Endometrial microvascular endothelial cells (primary cell): Measurements from ENCODE around the gene SLC35F3. TPM values are rescaled to one million over a fixed set of nuclear protein-coding genes. Genes with fewer than 3 reads are reported as not detected.

Experiments used
- in situ Hi-C: cut with HindIII; loops from 2 replicates; pipeline ENCODE4 v1.10.0; 2017; ENCODE audit warnings: low sequenced_read_pairs, low pct_unique_long_range_greater_than_20kb; ENCODE audit errors: inconsistent ontology term
- total RNA-seq: library from RNA; depleted of rRNA; stranded (reverse); fragments of >200 nt; gene quantifications from one replicate; pipeline ENCODE4 v1.2.3, GENCODE V29; 2015; ENCODE audit errors: inconsistent ontology term

SLC35F3 gene
- total RNA-seq, 1 donor from 2014 or later = not detected

- in situ Hi-C loops = no loop called here
These were observed 54.6 kb downstream of the SLC35F3 start for GRCh38 chr1:233959102-233959501.

GRCh38 chr1:233959971-233960370 is 55.5 kb downstream of the SLC35F3 start:
- in situ Hi-C loops = no loop called here

- in situ Hi-C loops = no loop called here
These were observed 55.9 kb downstream of the SLC35F3 start for GRCh38 chr1:233960386-233960785.

- in situ Hi-C loops = no loop called here
These were observed 58.4 kb downstream of the SLC35F3 start for GRCh38 chr1:233962878-233963277.

GRCh38 chr1:233965856-233966255 is 61.4 kb downstream of the SLC35F3 start:
- in situ Hi-C loops = no loop called here

- in situ Hi-C loops = no loop called here
These were observed 67.3 kb downstream of the SLC35F3 start for GRCh38 chr1:233971753-233972152.

GRCh38 chr1:233972563-233972950 is 68.1 kb downstream of the SLC35F3 start:
- in situ Hi-C loops = no loop called here

GRCh38 chr1:233972951-233973635 is 68.6 kb downstream of the SLC35F3 start:
- in situ Hi-C loops = no loop called here

- in situ Hi-C loops = no loop called here
These were observed 71.0 kb downstream of the SLC35F3 start for GRCh38 chr1:233975486-233975885.

- in situ Hi-C loops = no loop called here
These were observed 76.7 kb downstream of the SLC35F3 start for GRCh38 chr1:233981042-233981675.

GRCh38 chr1:233982827-233983518 is 78.5 kb downstream of the SLC35F3 start:
- in situ Hi-C loops = no loop called here

- in situ Hi-C loops = no loop called here
These were observed 79.3 kb downstream of the SLC35F3 start for GRCh38 chr1:233983811-233984210.

GRCh38 chr1:233988963-233989696 is 84.7 kb downstream of the SLC35F3 start:
- in situ Hi-C loops = no loop called here

GRCh38 chr1:233990486-233990885 is 86.0 kb downstream of the SLC35F3 start:
- in situ Hi-C loops = no loop called here

- in situ Hi-C loops = no loop called here
These were observed 89.2 kb downstream of the SLC35F3 start for GRCh38 chr1:233993651-233994050.

GRCh38 chr1:233994112-233994511 is 89.6 kb downstream of the SLC35F3 start:
- in situ Hi-C loops = no loop called here

GRCh38 chr1:233998456-233998855 is 94.0 kb downstream of the SLC35F3 start:
- in situ Hi-C loops = no loop called here

- in situ Hi-C loops = no loop called here
These were observed 94.4 kb downstream of the SLC35F3 start for GRCh38 chr1:233998891-233999290.

- in situ Hi-C loops = no loop called here
These were observed 96.1 kb downstream of the SLC35F3 start for GRCh38 chr1:234000557-234001041.
